ENCODE measurements around the gene FER.

FER gene

GRCh38 chr5:108729242-108729615 is 18.5 kb upstream of the FER start:
- Histone ChIP-seq H3K27me3 (ENCODE audit: low read length) (no peaks in the 10 kb centered on the region), H3K79me2 (ENCODE audit: insufficient read depth, low read length) (no peaks in the 10 kb centered on the region), H3K9ac (ENCODE audit: low read length) (no peak overlapping the region), H4K20me1 (ENCODE audit: low read depth, low read length) (no peaks in the 10 kb centered on the region), H3F3A (ENCODE audit: insufficient read depth) (no peaks in the 10 kb centered on the region), H3K9me3 (ENCODE audit: insufficient read depth, low read length) (no peaks in the 10 kb centered on the region), H3K36me3 (ENCODE audit: low read length) (no peaks in the 10 kb centered on the region), H3K9me2 (replicated peaks; ENCODE audit: insufficient read depth, low read length) (no peaks in the 10 kb centered on the region), H3K4me3 (ENCODE audit: insufficient read depth, low read length, poor library complexity, severe bottlenecking) (no peak overlapping the region), H3K27ac (ENCODE audit: low read depth, low read length) (no peak overlapping the region), H3K4me2 (ENCODE audit: low read depth, low read length, poor library complexity, severe bottlenecking) (peak overlapping the region; percentile 60), H2AFZ (ENCODE audit: low read depth, low read length, severe bottlenecking) (no peak overlapping the region)
- no peak for TF ChIP-seq CTCF (IDR thresholded peaks at IDR 0.05; ENCODE audit: insufficient read depth, low read length, poor library complexity, severe bottlenecking)
- TF ChIP-seq EZH2phosphoT487 (conservative IDR thresholded peaks at IDR 0.05; ENCODE audit: low read length): no peak

GRCh38 chr5:108730617-108731340 is 16.9 kb upstream of the FER start:
- H3F3A ChIP-seq (ENCODE audit: insufficient read depth): no peaks in the 10 kb centered on the region
- H3K9me2 ChIP-seq (replicated peaks; ENCODE audit: insufficient read depth, low read length): no peaks in the 10 kb centered on the region
- no peak overlapping the region for H2AFZ ChIP-seq (ENCODE audit: low read depth, low read length, severe bottlenecking)
- no peaks in the 10 kb centered on the region for H3K79me2 ChIP-seq (ENCODE audit: insufficient read depth, low read length)
- no peak for TF ChIP-seq CTCF (IDR thresholded peaks at IDR 0.05; ENCODE audit: insufficient read depth, low read length, poor library complexity, severe bottlenecking)
- TF ChIP-seq EZH2phosphoT487 (conservative IDR thresholded peaks at IDR 0.05; ENCODE audit: low read length): no peak
- H3K9me3 ChIP-seq (ENCODE audit: insufficient read depth, low read length): no peaks in the 10 kb centered on the region
- no peak overlapping the region for H3K4me3 ChIP-seq (ENCODE audit: insufficient read depth, low read length, poor library complexity, severe bottlenecking)
- H3K4me2 ChIP-seq (ENCODE audit: low read depth, low read length, poor library complexity, severe bottlenecking): no peak overlapping the region
- no peaks in the 10 kb centered on the region for H4K20me1 ChIP-seq (ENCODE audit: low read depth, low read length)
- H3K27ac ChIP-seq (ENCODE audit: low read depth, low read length): no peak overlapping the region
- no peak overlapping the region for H3K9ac ChIP-seq (ENCODE audit: low read length)
- no peaks in the 10 kb centered on the region for H3K27me3 ChIP-seq (ENCODE audit: low read length)
- no peaks in the 10 kb centered on the region for H3K36me3 ChIP-seq (ENCODE audit: low read length)

- Histone ChIP-seq H3K4me2 (ENCODE audit: low read depth, low read length, poor library complexity, severe bottlenecking) (no peak overlapping the region), H2AFZ (ENCODE audit: low read depth, low read length, severe bottlenecking) (no peak overlapping the region), H3F3A (ENCODE audit: insufficient read depth) (no peaks in the 10 kb centered on the region), H4K20me1 (ENCODE audit: low read depth, low read length) (no peaks in the 10 kb centered on the region), H3K9me2 (replicated peaks; ENCODE audit: insufficient read depth, low read length) (no peaks in the 10 kb centered on the region), H3K9me3 (ENCODE audit: insufficient read depth, low read length) (no peaks in the 10 kb centered on the region), H3K27ac (ENCODE audit: low read depth, low read length) (no peak overlapping the region), H3K9ac (ENCODE audit: low read length) (no peak overlapping the region), H3K4me3 (ENCODE audit: insufficient read depth, low read length, poor library complexity, severe bottlenecking) (no peak overlapping the region), H3K27me3 (ENCODE audit: low read length) (no peaks in the 10 kb centered on the region), H3K36me3 (ENCODE audit: low read length) (no peaks in the 10 kb centered on the region), H3K79me2 (ENCODE audit: insufficient read depth, low read length) (no peaks in the 10 kb centered on the region)
- no peak for TF ChIP-seq CTCF (IDR thresholded peaks at IDR 0.05; ENCODE audit: insufficient read depth, low read length, poor library complexity, severe bottlenecking)
- no peak for TF ChIP-seq EZH2phosphoT487 (conservative IDR thresholded peaks at IDR 0.05; ENCODE audit: low read length)
Observed at GRCh38 chr5:108735790-108736189, 11.9 kb upstream of the FER start.

Data from SU-DHL-6 (cell line).